Stomach smooth muscle (tissue), 2 donors: ENCODE results near the gene SLC8A3.

Experiments used
- H3K27ac ChIP-seq: one replicate; pipeline ENCODE4 v1.7.0; 2013; ENCODE audit warnings: mild to moderate bottlenecking, low read length, inconsistent platforms
- H3K27me3 ChIP-seq, 2 donors: one replicate each; pipeline ENCODE4 v1.7.0; 2013; ENCODE audit warnings: low read length in 2 of 2; ENCODE audit not compliant: insufficient read depth in 2 of 2, control insufficient read depth in 1 of 2
- H3K36me3 ChIP-seq, 2 donors: one replicate each; pipeline ENCODE4 v1.7.0; 2013; ENCODE audit warnings: low read length in 2 of 2; ENCODE audit not compliant: control insufficient read depth in 2 of 2, insufficient read depth in 2 of 2
- H3K4me1 ChIP-seq: one replicate; pipeline ENCODE4 v1.7.0; 2013; ENCODE audit warnings: low read length; ENCODE audit not compliant: control insufficient read depth, insufficient read depth
- H3K4me3 ChIP-seq, 2 donors: one replicate each; pipeline ENCODE4 v1.7.0; 2013; ENCODE audit warnings: low read length in 2 of 2
- H3K9ac ChIP-seq, 2 donors: one replicate each; pipeline ENCODE4 v1.7.0; 2013; ENCODE audit warnings: low read length in 2 of 2, mild to moderate bottlenecking in 1 of 2
- H3K9me3 ChIP-seq, 2 donors: one replicate each; pipeline ENCODE4 v1.7.0; 2013; ENCODE audit warnings: low read length in 2 of 2; ENCODE audit not compliant: control insufficient read depth in 2 of 2
- donor health status: healthy.
- donor health status: Pancreatic carcinoma.

Gene SLC8A3

DNA sequence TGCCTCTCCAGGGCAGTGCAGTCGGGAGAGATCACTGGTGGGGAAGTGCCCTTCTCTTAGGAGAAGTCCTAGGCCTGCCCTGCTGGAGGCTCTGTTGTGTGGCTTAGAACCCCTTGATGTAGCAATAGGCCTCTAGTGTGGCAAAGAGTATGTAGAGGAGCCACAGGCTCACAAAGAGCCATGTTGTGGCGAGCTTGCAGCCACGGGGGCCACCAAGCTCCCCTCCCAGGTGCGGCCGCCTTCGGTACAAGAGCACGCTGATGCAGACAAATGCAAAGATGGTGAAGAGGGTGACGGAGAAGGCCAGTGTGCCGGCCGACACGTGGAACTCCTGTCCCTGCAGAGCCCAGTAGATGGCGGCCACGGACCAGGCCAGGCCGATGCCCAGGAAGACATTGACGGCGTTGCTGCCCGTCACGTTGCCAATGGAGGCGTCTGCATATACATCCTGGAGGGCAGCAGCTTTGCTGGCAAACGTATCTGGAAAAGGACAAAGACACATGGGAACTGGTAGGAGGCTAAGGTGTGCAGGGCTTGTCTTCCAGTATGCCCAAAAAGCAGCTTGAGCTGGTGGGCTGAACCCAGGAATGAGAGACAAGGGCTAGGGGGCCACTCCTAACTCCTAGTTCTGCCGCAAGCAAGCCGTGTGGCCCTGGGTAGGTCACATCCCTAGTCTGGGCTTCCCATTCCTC is 142.8 kb downstream of the SLC8A3 start:
- no peaks in the 10 kb centered on the region for H3K9me3 ChIP-seq
- no peak overlapping the region for H3K4me3 ChIP-seq
- peaks cover 0 to 12% of the 10 kb centered on the region in 2 donors for H3K27me3 ChIP-seq
- no peak overlapping the region for H3K27ac ChIP-seq
- H3K4me1 ChIP-seq, result no peaks in the 10 kb centered on the region
- no peak overlapping the region for H3K9ac ChIP-seq
- no peaks in the 10 kb centered on the region for H3K36me3 ChIP-seq

DNA sequence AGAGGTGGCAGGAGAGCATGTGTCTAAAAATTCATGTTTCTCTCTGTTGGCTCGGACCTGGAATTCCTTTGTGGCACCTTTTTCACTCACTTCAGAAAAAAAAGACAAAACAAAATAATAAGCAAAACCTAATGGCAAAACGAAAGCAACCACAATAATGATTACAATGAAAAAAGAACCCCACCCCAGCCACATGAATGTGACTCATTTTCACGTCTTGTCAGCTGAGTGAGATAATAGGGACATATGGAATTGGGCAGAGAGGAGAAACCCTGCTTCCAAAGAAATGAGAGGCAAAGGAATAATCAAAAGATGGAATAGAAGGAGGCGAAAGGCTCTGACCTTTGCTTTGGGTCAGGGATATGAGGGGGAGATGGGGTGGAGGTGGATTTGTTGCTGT is 143.4 kb downstream of the SLC8A3 start:
- Histone ChIP-seq H3K36me3 (no peaks in the 10 kb centered on the region), H3K9ac (no peak overlapping the region), H3K9me3 (no peaks in the 10 kb centered on the region), H3K27ac (no peak overlapping the region), H3K4me1 (no peaks in the 10 kb centered on the region), H3K27me3 (peaks cover 3 to 12% of the 10 kb centered on the region in 2 donors), H3K4me3 (no peak overlapping the region)

DNA sequence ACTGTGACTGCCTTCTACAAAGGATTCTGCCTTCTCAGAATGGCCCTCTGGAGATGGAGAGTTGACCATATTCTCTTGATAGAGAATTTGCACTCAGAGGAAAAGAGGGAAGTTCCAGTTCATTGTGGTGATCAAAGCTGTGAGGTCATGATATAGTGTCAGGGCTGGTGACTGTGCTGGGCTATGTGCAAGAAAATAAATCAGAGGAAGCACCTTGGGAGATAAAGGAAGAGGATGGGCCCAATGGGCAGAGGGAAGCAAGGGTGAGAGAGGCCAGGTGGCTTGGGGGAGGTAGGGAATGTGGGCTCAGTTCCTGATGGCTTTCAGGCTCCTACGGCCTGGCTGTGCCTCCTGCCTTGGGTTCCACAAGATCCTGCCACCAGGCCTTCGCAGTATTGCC is 145.8 kb downstream of the SLC8A3 start:
- H3K9ac ChIP-seq, result no peak overlapping the region
- H3K9me3 ChIP-seq, result no peaks in the 10 kb centered on the region
- peaks cover 3 to 10% of the 10 kb centered on the region in 2 donors for H3K27me3 ChIP-seq
- no peak overlapping the region for H3K4me3 ChIP-seq
- H3K27ac ChIP-seq, result no peak overlapping the region
- no peaks in the 10 kb centered on the region for H3K4me1 ChIP-seq
- no peaks in the 10 kb centered on the region for H3K36me3 ChIP-seq

DNA sequence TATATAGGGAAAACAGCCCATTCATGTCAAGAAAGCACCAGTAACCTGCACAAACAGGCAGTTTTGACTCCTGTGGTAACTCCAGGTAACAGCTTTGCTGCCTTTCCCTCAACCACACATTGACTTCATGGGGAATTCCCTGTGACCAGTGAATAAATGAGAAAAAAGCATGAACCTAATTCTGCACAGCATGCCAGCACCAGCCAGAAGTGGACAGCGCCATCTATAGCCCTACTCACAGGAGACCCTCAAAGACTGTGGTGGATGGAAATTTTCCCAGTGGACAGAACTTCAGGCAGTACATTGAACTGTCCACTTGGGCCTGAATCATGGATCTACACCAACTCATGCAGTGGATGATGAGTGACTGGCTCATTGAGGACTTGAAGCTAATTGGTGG is 152.1 kb downstream of the SLC8A3 start:
- no peak overlapping the region for H3K9ac ChIP-seq
- no peaks in the 10 kb centered on the region for H3K4me1 ChIP-seq
- peaks cover 2 to 6% of the 10 kb centered on the region in 2 donors for H3K27me3 ChIP-seq
- no peaks in the 10 kb centered on the region for H3K9me3 ChIP-seq
- no peak overlapping the region for H3K4me3 ChIP-seq
- no peaks in the 10 kb centered on the region for H3K36me3 ChIP-seq
- H3K27ac ChIP-seq, result no peak overlapping the region

DNA sequence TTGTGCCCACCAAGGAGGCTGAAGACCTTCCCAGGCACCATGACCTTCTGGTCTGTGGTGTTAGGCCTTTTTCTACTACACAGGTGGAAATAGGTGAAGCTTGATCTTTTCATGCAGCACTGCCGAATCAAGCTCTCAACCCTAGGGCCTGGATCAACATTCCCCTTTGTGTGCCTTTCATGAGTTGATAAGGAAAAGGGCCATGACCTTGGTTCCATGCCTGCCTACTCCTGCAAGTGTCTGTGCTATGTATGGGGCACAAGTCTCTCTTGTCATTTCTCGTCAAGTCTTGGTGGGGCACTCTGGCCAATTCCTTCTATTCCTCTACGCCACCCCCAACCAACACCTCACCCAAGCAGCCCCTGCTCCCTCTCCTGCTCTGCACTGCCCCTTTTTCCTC is 154.5 kb downstream of the SLC8A3 start:
- no peak overlapping the region for H3K9ac ChIP-seq
- no peaks in the 10 kb centered on the region for H3K9me3 ChIP-seq
- H3K27ac ChIP-seq, result no peak overlapping the region
- H3K27me3 ChIP-seq, result peaks cover 2 to 3% of the 10 kb centered on the region in 2 donors
- no peaks in the 10 kb centered on the region for H3K4me1 ChIP-seq
- H3K4me3 ChIP-seq, result no peak overlapping the region
- no peaks in the 10 kb centered on the region for H3K36me3 ChIP-seq

DNA sequence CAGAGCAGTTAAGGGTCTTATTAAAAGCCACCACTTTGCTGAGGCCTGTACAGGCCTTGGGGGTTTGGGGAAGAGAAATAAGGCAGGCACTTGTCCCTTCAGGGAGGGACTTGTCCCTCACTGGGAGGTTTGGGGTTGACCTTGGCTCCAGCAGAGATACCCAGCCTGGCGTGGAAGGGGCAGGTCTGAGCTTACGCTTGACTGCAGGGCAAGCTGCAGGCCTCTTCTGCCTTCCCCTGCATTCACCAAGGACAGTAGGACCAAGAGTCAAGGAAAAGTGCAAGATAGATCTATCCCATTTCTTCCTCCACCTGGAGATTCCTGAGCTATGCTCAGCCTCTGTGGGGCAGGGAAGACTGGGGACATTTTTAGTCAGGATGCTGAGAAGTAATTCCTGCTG is 155.2 kb downstream of the SLC8A3 start:
- Histone ChIP-seq H3K27me3 (peaks cover 3 to 4% of the 10 kb centered on the region in 2 donors), H3K9me3 (no peaks in the 10 kb centered on the region), H3K4me1 (no peaks in the 10 kb centered on the region), H3K27ac (no peak overlapping the region), H3K4me3 (no peak overlapping the region), H3K9ac (no peak overlapping the region), H3K36me3 (no peaks in the 10 kb centered on the region)

DNA sequence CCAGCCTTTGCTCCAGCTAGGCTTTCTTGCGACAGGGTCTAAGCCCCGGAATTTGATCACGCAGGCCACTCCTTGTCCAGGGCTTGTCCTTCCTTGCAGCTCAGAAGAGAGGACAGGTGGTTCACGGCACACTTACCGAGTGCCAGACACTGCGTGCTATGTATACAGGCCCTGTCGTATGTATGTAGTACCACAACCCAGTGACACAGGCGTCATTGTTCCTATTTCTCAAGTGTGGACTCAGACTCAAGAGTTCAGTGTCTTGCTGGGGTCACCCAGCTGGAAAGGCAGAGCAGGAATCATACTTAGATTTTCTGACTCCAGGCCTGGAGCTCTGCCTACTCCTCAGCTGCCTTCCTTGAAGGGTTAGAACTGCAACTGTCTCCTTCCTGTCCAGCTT is 155.6 kb downstream of the SLC8A3 start:
- Histone ChIP-seq H3K36me3 (no peaks in the 10 kb centered on the region), H3K27ac (no peak overlapping the region), H3K4me3 (no peak overlapping the region), H3K9me3 (no peaks in the 10 kb centered on the region), H3K4me1 (no peaks in the 10 kb centered on the region), H3K9ac (no peak overlapping the region), H3K27me3 (peaks cover 4 to 6% of the 10 kb centered on the region in 2 donors)

DNA sequence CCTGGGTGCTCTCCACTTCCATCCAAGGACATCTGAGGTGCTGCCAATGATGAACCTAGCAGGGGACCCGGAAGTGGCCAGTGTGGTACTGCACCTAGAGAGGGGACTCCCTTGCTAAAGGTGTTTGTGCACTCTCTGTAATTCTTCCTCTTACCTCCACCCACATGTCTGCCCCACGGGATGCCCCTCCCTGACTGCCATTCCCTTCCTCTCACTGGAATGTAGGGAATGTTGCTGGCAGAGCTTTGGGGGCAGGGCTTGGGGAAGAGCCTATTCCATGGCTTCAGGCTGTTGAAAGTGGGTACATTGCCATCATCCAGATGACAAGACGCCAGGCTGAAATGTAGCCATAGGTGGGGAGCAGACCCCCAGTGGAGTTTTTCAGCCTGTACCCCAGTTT is 156.3 kb downstream of the SLC8A3 start:
- no peak overlapping the region for H3K27ac ChIP-seq
- H3K27me3 ChIP-seq, result peaks cover 5 to 6% of the 10 kb centered on the region in 2 donors
- H3K9me3 ChIP-seq, result no peaks in the 10 kb centered on the region
- H3K4me1 ChIP-seq, result no peaks in the 10 kb centered on the region
- H3K36me3 ChIP-seq, result no peaks in the 10 kb centered on the region
- H3K9ac ChIP-seq, result no peak overlapping the region
- no peak overlapping the region for H3K4me3 ChIP-seq

DNA sequence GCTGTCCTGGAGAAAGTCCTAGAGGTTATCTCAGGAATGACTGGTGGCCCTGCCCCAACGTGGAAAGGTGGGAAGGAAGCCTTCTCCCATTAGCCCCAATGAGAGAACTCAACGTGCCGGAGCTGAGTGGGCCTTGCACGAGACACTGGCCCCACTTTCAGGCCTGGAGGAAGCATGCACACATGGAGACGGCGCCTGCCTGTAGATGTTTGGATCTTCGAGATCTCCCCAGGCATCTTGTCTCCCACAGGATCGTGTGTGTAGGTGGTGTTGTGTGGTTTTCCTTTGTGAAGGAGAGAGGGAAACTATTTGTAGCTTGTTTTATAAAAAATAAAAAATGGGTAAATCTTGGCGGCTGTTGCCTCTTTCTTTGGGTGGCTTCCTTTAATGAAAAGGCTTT is 156.7 kb downstream of the SLC8A3 start:
- no peak overlapping the region for H3K9ac ChIP-seq
- H3K4me3 ChIP-seq, result no peak overlapping the region
- H3K27me3 ChIP-seq, result peaks cover 4 to 6% of the 10 kb centered on the region in 2 donors
- no peaks in the 10 kb centered on the region for H3K4me1 ChIP-seq
- H3K27ac ChIP-seq, result no peak overlapping the region
- no peaks in the 10 kb centered on the region for H3K36me3 ChIP-seq
- no peaks in the 10 kb centered on the region for H3K9me3 ChIP-seq

DNA sequence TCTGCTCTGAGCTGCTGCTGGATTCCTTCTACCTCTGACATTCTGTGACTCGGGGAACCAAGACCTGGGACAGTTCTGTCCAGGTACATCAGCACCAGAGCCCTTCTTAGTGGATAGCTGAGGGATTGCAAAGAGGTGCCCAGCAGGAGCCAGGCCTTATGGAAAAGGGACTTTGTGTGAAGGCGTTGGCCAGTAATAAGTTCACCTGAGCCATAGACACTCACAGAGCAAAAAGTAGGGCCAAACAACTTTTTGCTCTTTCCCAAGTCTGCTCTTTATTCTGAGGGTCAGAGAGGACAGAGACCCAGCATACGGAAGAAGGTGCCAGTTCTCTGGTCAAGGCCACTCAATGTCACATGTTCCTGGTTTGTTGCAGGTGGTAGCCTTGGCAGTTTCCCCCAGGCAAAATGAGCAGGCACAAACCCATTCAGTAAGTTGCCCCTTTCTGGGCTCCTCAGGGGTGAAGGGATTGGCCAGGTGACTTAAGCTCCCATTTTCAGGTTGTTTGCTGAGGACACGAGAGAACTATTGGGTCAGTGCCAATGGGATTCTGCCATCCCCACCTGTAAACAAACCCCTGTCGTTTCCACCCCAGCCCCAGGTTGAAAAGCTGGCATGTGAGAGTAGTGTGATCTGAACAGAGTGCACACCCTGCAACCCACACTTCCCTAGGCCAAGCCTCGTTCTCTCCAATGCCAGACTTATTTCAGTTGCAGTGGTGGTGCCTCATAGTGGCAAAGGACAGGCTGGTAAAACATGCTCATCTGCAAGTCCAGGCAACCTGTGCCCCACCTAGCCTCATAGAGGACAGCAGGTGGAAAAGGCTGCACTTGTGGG is 159.2 kb downstream of the SLC8A3 start:
- Histone ChIP-seq H3K27ac (no peak overlapping the region), H3K36me3 (no peaks in the 10 kb centered on the region), H3K27me3 (peaks cover 4% of the 10 kb centered on the region in 2 donors), H3K9ac (no peak overlapping the region), H3K4me1 (no peaks in the 10 kb centered on the region), H3K4me3 (no peak overlapping the region), H3K9me3 (no peaks in the 10 kb centered on the region)
